ENCODE results near the gene CTSL. TPM values are rescaled to one million over a fixed set of nuclear protein-coding genes. Genes with fewer than 3 reads are reported as not detected.
A peak's percentile ranks its signal among the peaks of the same experiment; 100 is the strongest.

The CTSL gene
- total and polyA plus RNA-seq, 5 donors from 2014 or later, result 1.2 to 10.6 (median 2.8) TPM

DNA sequence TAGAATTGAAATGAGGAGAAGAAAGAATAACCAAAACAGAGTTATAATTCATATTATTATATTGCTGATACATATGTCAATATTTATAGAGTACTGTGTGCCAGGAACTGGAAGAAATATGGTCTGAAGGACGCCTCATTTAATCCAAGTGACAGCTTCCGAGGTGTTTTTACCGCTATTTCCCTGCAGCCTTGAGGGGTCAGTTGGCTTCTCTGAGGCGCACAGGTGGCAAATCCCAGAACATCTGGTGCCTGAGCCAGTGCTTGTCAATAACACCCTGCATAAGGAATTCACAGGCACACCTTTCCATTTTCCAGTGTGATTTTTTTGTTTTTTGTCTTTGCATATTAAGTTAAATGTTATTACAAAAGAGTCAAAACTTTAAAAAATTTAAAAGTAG is 43.3 kb upstream of the CTSL start:
- H3K27ac Mint-ChIP-seq, result no peak overlapping the region
- no peak for ATAC-seq (ENCODE audit: low read depth in 2 of 2)
- H3K27ac ChIP-seq (ENCODE audit: insufficient read depth, low read length, poor library complexity, severe bottlenecking), result no peak overlapping the region

DNA sequence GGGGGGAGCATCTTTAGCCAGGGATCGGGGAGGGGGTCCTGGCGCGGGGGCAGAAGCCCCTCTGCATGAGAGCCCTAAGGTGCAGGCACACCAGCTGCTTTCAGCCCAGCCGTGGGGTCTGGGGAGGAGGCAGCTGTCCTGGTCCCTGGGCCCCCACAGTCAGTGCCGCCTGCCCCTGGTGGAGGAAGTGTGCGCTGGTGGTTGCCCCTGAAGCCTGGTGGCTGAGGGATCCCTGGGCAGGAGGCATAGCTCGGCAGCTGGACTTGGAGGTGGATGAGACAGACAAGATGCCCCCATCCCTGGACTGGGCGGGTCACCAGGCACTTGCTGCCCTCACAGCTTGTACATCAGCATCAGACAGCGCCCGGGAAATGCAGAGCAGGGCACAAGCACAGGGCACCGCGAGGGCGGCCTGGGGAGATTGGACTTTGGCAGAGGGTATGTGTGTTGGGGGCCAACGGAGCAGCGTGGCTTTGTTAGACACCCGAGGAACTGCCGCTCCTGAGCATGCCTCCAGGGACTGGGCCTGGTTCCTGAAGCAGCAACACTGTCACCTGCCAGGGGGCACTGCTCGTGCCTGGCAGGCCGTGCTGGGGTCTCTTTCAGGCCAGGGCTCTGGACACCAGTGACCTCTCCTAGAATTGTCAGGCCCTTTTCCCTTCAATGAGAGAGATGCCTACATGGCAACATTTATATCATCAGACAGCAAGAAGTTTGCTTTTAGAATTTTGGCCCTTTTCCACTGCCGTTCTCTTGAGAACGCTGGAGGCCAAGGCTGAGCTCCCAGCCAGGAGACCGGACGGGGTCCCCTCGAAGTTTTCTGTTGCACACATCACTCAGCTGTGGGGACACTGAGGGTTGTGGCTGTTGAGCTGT is 41.9 kb upstream of the CTSL start:
- H3K27me3 ChIP-seq (ENCODE audit: control insufficient read depth, insufficient read depth, low read length), result no peaks in the 10 kb centered on the region
- DNase-seq (no peak), ATAC-seq (ENCODE audit: low read depth in 2 of 2) (no peak)
- H3K36me3 Mint-ChIP-seq, result no peaks in the 10 kb centered on the region
- no peak overlapping the region for H3K4me3 Mint-ChIP-seq
- peaks cover 0 to 2% (median 0%) of the 10 kb centered on the region in 7 donors for H3K9me3 Mint-ChIP-seq
- peaks cover 5% of the 10 kb centered on the region for H3K27me3 Mint-ChIP-seq
- no peaks in the 10 kb centered on the region for H3K9me3 ChIP-seq (ENCODE audit: control insufficient read depth in 2 of 2, low read length in 2 of 2)
- H3K36me3 ChIP-seq (ENCODE audit: control insufficient read depth, insufficient read depth, low read length), result no peaks in the 10 kb centered on the region
- peaks cover 3% of the 10 kb centered on the region for H3K4me1 ChIP-seq (ENCODE audit: control insufficient read depth, insufficient read depth, low read length, poor library complexity, severe bottlenecking)
- no peak overlapping the region for H3K4me3 ChIP-seq (ENCODE audit: low read depth, low read length)
- peaks cover 0 to 18% (median 3%) of the 10 kb centered on the region in 4 donors for H3K4me1 Mint-ChIP-seq
- no peak overlapping the region for H3K27ac ChIP-seq (ENCODE audit: insufficient read depth, low read length, poor library complexity, severe bottlenecking)
- H3K27ac Mint-ChIP-seq, result no peak overlapping the region

More for the DNA sequence above, 43.3 kb upstream of the CTSL start:
- DNase-seq, result no peak
- H3K36me3 Mint-ChIP-seq, result no peaks in the 10 kb centered on the region
- no peak overlapping the region for H3K4me3 ChIP-seq (ENCODE audit: low read depth, low read length)
- peaks cover 9% of the 10 kb centered on the region for H3K27me3 Mint-ChIP-seq
- H3K4me3 Mint-ChIP-seq, result no peak overlapping the region
- H3K4me1 ChIP-seq (ENCODE audit: control insufficient read depth, insufficient read depth, low read length, poor library complexity, severe bottlenecking), result peaks cover 3% of the 10 kb centered on the region
- no peaks in the 10 kb centered on the region for H3K27me3 ChIP-seq (ENCODE audit: control insufficient read depth, insufficient read depth, low read length)
- H3K9me3 Mint-ChIP-seq, result peaks cover 0 to 2% (median 0%) of the 10 kb centered on the region in 7 donors
- no peaks in the 10 kb centered on the region for H3K36me3 ChIP-seq (ENCODE audit: control insufficient read depth, insufficient read depth, low read length)
- H3K4me1 Mint-ChIP-seq, result peaks cover 0 to 18% (median 3%) of the 10 kb centered on the region in 4 donors
- H3K9me3 ChIP-seq (ENCODE audit: control insufficient read depth in 2 of 2, low read length in 2 of 2), result no peaks in the 10 kb centered on the region

- no peak overlapping the region for H3K27ac ChIP-seq (ENCODE audit: insufficient read depth, low read length, poor library complexity, severe bottlenecking)
Observed at GRCh38 chr9:87684627-87685219, 41.2 kb upstream of the CTSL start.

GRCh38 chr9:87685441-87685840 is 40.5 kb upstream of the CTSL start:
- ATAC-seq (ENCODE audit: low read depth in 2 of 2), result no peak

More at GRCh38 chr9:87684627-87685219, 41.2 kb upstream of the CTSL start:
- peak overlapping the region in 1 of 3 donors; percentile 90 for H3K27ac Mint-ChIP-seq
- peaks cover 5% of the 10 kb centered on the region for H3K27me3 Mint-ChIP-seq
- no peak for DNase-seq
- Histone ChIP-seq H3K4me1 (ENCODE audit: control insufficient read depth, insufficient read depth, low read length, poor library complexity, severe bottlenecking) (peaks cover 3% of the 10 kb centered on the region), H3K9me3 (ENCODE audit: control insufficient read depth in 2 of 2, low read length in 2 of 2) (no peaks in the 10 kb centered on the region), H3K27me3 (ENCODE audit: control insufficient read depth, insufficient read depth, low read length) (no peaks in the 10 kb centered on the region), H3K4me3 (ENCODE audit: low read depth, low read length) (no peak overlapping the region), H3K36me3 (ENCODE audit: control insufficient read depth, insufficient read depth, low read length) (no peaks in the 10 kb centered on the region)
- ATAC-seq (ENCODE audit: low read depth in 2 of 2), result no peak
- peaks cover 0 to 2% (median 0%) of the 10 kb centered on the region in 7 donors for H3K9me3 Mint-ChIP-seq
- no peaks in the 10 kb centered on the region for H3K36me3 Mint-ChIP-seq
- H3K4me1 Mint-ChIP-seq, result peaks cover 0 to 18% (median 3%) of the 10 kb centered on the region in 4 donors
- H3K4me3 Mint-ChIP-seq, result no peak overlapping the region

GRCh38 chr9:87685871-87686519 is 39.9 kb upstream of the CTSL start:
- Mint-ChIP-seq H3K4me3 (peak overlapping the region in 1 of 4 donors; percentile 76), H3K27ac (peak overlapping the region in 2 of 3 donors; percentile 60 to 90), H3K27me3 (peaks cover 9% of the 10 kb centered on the region), H3K9me3 (peaks cover 0 to 2% (median 0%) of the 10 kb centered on the region in 7 donors), H3K4me1 (peaks cover 0 to 18% (median 3%) of the 10 kb centered on the region in 4 donors), H3K36me3 (no peaks in the 10 kb centered on the region)
- Histone ChIP-seq H3K9me3 (ENCODE audit: control insufficient read depth in 2 of 2, low read length in 2 of 2) (no peaks in the 10 kb centered on the region), H3K36me3 (ENCODE audit: control insufficient read depth, insufficient read depth, low read length) (no peaks in the 10 kb centered on the region), H3K4me3 (ENCODE audit: low read depth, low read length) (peak overlapping the region; percentile 31), H3K27ac (ENCODE audit: insufficient read depth, low read length, poor library complexity, severe bottlenecking) (no peak overlapping the region), H3K27me3 (ENCODE audit: control insufficient read depth, insufficient read depth, low read length) (no peaks in the 10 kb centered on the region), H3K4me1 (ENCODE audit: control insufficient read depth, insufficient read depth, low read length, poor library complexity, severe bottlenecking) (peaks cover 3% of the 10 kb centered on the region)
- DNase-seq (no peak), ATAC-seq (ENCODE audit: low read depth in 2 of 2) (no peak)

More at GRCh38 chr9:87685441-87685840, 40.5 kb upstream of the CTSL start:
- no peaks in the 10 kb centered on the region for H3K36me3 Mint-ChIP-seq
- peaks cover 0 to 18% (median 3%) of the 10 kb centered on the region in 4 donors for H3K4me1 Mint-ChIP-seq
- Histone ChIP-seq H3K4me1 (ENCODE audit: control insufficient read depth, insufficient read depth, low read length, poor library complexity, severe bottlenecking) (peaks cover 3% of the 10 kb centered on the region), H3K4me3 (ENCODE audit: low read depth, low read length) (peak overlapping the region; percentile 31), H3K27ac (ENCODE audit: insufficient read depth, low read length, poor library complexity, severe bottlenecking) (no peak overlapping the region), H3K9me3 (ENCODE audit: control insufficient read depth in 2 of 2, low read length in 2 of 2) (no peaks in the 10 kb centered on the region), H3K36me3 (ENCODE audit: control insufficient read depth, insufficient read depth, low read length) (no peaks in the 10 kb centered on the region), H3K27me3 (ENCODE audit: control insufficient read depth, insufficient read depth, low read length) (no peaks in the 10 kb centered on the region)
- H3K27ac Mint-ChIP-seq, result peak overlapping the region in 2 of 3 donors; percentile 60 to 90
- peak overlapping the region in 2 of 4 donors; percentile 10 to 76 for H3K4me3 Mint-ChIP-seq
- H3K9me3 Mint-ChIP-seq, result peaks cover 0 to 2% (median 0%) of the 10 kb centered on the region in 7 donors
- DNase-seq, result no peak
- H3K27me3 Mint-ChIP-seq, result peaks cover 7% of the 10 kb centered on the region

DNA sequence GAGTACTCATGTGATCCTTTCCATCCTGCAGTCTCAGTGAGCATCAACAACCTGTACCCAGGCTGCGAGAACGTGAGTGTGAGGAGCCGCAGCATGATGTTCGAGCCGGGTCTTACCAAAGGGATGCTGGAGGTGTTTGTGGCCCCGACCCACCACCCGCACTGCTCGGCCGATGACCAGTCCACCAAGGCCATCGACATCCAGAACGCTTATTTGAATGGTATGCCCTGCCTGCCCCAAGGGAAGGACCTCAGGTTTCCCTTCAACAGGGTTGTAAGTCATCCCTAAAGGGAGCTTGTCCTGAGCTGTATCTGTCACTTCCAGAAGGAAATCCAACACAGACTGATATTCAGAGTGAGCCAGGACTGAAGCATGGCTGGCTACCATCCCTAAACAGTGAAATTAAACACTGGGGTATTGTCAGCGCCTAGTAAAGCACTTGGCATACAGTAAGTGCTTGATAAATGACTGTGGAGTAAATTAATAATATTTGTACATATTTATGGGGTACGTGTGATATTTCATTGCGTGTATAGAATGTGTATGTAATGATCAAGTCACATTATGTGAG is 39.3 kb upstream of the CTSL start:
- no peak overlapping the region for H3K27ac ChIP-seq (ENCODE audit: insufficient read depth, low read length, poor library complexity, severe bottlenecking)
- H3K4me1 ChIP-seq (ENCODE audit: control insufficient read depth, insufficient read depth, low read length, poor library complexity, severe bottlenecking), result peaks cover 3% of the 10 kb centered on the region
- Mint-ChIP-seq H3K4me3 (no peak overlapping the region), H3K27ac (no peak overlapping the region), H3K4me1 (peaks cover 0 to 18% (median 3%) of the 10 kb centered on the region in 4 donors), H3K27me3 (peaks cover 9% of the 10 kb centered on the region), H3K9me3 (peaks cover 0 to 2% (median 0%) of the 10 kb centered on the region in 7 donors), H3K36me3 (no peaks in the 10 kb centered on the region)
- no peak overlapping the region for H3K4me3 ChIP-seq (ENCODE audit: low read depth, low read length)
- no peaks in the 10 kb centered on the region for H3K27me3 ChIP-seq (ENCODE audit: control insufficient read depth, insufficient read depth, low read length)
- ATAC-seq (ENCODE audit: low read depth in 2 of 2) (no peak), DNase-seq (no peak)
- H3K9me3 ChIP-seq (ENCODE audit: control insufficient read depth in 2 of 2, low read length in 2 of 2), result no peaks in the 10 kb centered on the region
- no peaks in the 10 kb centered on the region for H3K36me3 ChIP-seq (ENCODE audit: control insufficient read depth, insufficient read depth, low read length)

- H3K4me1 ChIP-seq (ENCODE audit: control insufficient read depth, insufficient read depth, low read length, poor library complexity, severe bottlenecking), result peaks cover 3% of the 10 kb centered on the region
- H3K4me3 Mint-ChIP-seq, result no peak overlapping the region
- H3K4me1 Mint-ChIP-seq, result peaks cover 0 to 18% (median 3%) of the 10 kb centered on the region in 4 donors
- H3K36me3 ChIP-seq (ENCODE audit: control insufficient read depth, insufficient read depth, low read length), result no peaks in the 10 kb centered on the region
- H3K9me3 ChIP-seq (ENCODE audit: control insufficient read depth in 2 of 2, low read length in 2 of 2), result no peaks in the 10 kb centered on the region
- H3K9me3 Mint-ChIP-seq, result peaks cover 0 to 2% (median 0%) of the 10 kb centered on the region in 7 donors
- H3K36me3 Mint-ChIP-seq, result no peaks in the 10 kb centered on the region
- H3K27ac ChIP-seq (ENCODE audit: insufficient read depth, low read length, poor library complexity, severe bottlenecking), result no peak overlapping the region
- no peak for DNase-seq
- H3K27me3 Mint-ChIP-seq, result peaks cover 9% of the 10 kb centered on the region
- no peak overlapping the region for H3K27ac Mint-ChIP-seq
- H3K4me3 ChIP-seq (ENCODE audit: low read depth, low read length), result no peak overlapping the region
- ATAC-seq (ENCODE audit: low read depth in 2 of 2), result no peak
- H3K27me3 ChIP-seq (ENCODE audit: control insufficient read depth, insufficient read depth, low read length), result no peaks in the 10 kb centered on the region
Observed at GRCh38 chr9:87687207-87687606, 38.7 kb upstream of the CTSL start.
